ENCODE measurements around the gene C12orf56.

Gene C12orf56

GRCh38 chr12:64258576-64258975 is 132.0 kb downstream of the C12orf56 start:
- no peak overlapping the region for H3K4me3 ChIP-seq (ENCODE audit: low read depth, low read length)
- TF ChIP-seq CTCF (IDR thresholded peaks at IDR 0.05; ENCODE audit: borderline replicate concordance, insufficient read depth, low read depth, low read length), result no peak

- peak; percentile 28; the same call in 1 of the 2 replicates for TF ChIP-seq CTCF (IDR thresholded peaks at IDR 0.05; ENCODE audit: borderline replicate concordance, insufficient read depth, low read depth, low read length)
These were observed 134.3 kb downstream of the C12orf56 start for GRCh38 chr12:64256166-64256800.

GRCh38 chr12:64255249-64255648 is 135.3 kb downstream of the C12orf56 start:
- TF ChIP-seq CTCF (IDR thresholded peaks at IDR 0.05; ENCODE audit: borderline replicate concordance, insufficient read depth, low read depth, low read length), result no peak
- no peak overlapping the region for H3K4me3 ChIP-seq (ENCODE audit: low read depth, low read length)

More at GRCh38 chr12:64256166-64256800, 134.3 kb downstream of the C12orf56 start:
- no peak overlapping the region for H3K4me3 ChIP-seq (ENCODE audit: low read depth, low read length)

- no peak for TF ChIP-seq CTCF (IDR thresholded peaks at IDR 0.05; ENCODE audit: borderline replicate concordance, insufficient read depth, low read depth, low read length)
- H3K4me3 ChIP-seq (ENCODE audit: low read depth, low read length), result no peak overlapping the region
These were observed 137.2 kb downstream of the C12orf56 start for GRCh38 chr12:64253356-64253755.

DNA sequence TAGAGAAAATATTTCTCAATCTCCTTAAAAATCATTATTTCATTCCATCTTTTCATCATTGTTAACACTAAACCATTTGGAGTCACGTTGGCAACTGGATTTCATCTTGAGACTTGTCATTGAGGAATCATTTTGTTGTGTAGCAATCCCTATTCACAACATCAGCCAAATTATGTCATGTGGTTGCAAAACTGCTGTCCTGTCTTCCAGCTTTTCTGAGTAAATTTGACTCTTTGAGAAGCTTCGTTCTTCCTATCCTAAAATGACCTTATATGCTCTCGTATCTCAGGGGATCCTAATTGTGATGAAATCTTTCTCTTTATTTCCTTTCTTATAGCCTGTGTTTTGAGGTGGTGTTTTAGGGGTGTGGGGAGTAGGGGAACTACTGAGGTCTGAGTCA is 137.9 kb downstream of the C12orf56 start:
- H3K4me3 ChIP-seq (ENCODE audit: low read depth, low read length), result no peak overlapping the region
- TF ChIP-seq CTCF (IDR thresholded peaks at IDR 0.05; ENCODE audit: borderline replicate concordance, insufficient read depth, low read depth, low read length), result no peak

DNA sequence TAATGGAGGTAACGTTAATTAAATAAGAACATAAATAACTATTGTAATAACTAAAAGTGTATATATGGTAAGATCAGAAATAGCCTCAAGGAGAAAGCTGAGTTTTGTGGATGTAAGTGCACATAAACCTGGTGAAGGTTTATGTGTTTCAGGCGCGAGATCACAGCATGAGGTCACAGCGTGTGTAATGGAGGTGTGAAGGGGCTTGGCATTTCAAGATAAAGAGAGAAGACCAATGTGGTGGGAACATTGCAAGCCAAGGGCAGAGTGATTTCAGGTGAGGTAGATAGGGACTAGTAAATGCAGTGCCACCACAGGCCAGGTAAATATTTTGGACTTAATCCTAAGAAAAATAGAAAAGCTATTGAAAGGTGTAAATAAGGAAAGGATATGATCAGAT is 146.7 kb downstream of the C12orf56 start:
- TF ChIP-seq CTCF (IDR thresholded peaks at IDR 0.05; ENCODE audit: borderline replicate concordance, insufficient read depth, low read depth, low read length), result no peak

GRCh38 chr12:64240781-64241180 is 149.8 kb downstream of the C12orf56 start:
- H3K4me3 ChIP-seq (ENCODE audit: low read depth, low read length), result no peak overlapping the region
- no peak for TF ChIP-seq CTCF (IDR thresholded peaks at IDR 0.05; ENCODE audit: borderline replicate concordance, insufficient read depth, low read depth, low read length)

More for the DNA sequence above, 146.7 kb downstream of the C12orf56 start:
- H3K4me3 ChIP-seq (ENCODE audit: low read depth, low read length), result no peak overlapping the region

Data from GM12875 (cell line).